Measurements from ENCODE around the gene TSHZ2. TPM values are rescaled to one million over a fixed set of nuclear protein-coding genes. Genes with fewer than 3 reads are reported as not detected.

TSHZ2 gene
- total RNA-seq, 1 experiment from 2014 or later, result 0.07 TPM

- no peak overlapping the region for H3K23ac ChIP-seq (ENCODE audit: insufficient read length, low read depth, low read length)
- no peak overlapping the region for H2BK5ac ChIP-seq (ENCODE audit: insufficient read length, low read length)
- no peak overlapping the region for H3K27ac Mint-ChIP-seq
- H3K79me2 ChIP-seq (ENCODE audit: insufficient read depth, low read length), result no peaks in the 10 kb centered on the region
- H3K4me1 Mint-ChIP-seq, result peaks cover 0 to 4% of the 10 kb centered on the region in 2 experiments; a peak in 2 of 4 replicates
- no peak overlapping the region for H3K56ac ChIP-seq (ENCODE audit: insufficient read length, low read depth, low read length)
- no peaks in the 10 kb centered on the region; the same call in 1 of the 2 replicates for H3K27me3 Mint-ChIP-seq (ENCODE audit: low read depth)
- H2BK12ac ChIP-seq (ENCODE audit: insufficient read length, low read depth, low read length), result no peak overlapping the region
- H3K4me1 ChIP-seq (ENCODE audit: insufficient read depth, low read length), result no peaks in the 10 kb centered on the region
- H3K9ac ChIP-seq (ENCODE audit: extremely low read depth, insufficient read length, low read length), result no peak overlapping the region
- H3K36me3 Mint-ChIP-seq (ENCODE audit: insufficient read depth in 1 of 3, low read depth in 3 of 3), result peaks cover 0 to 4% (median 3%) of the 10 kb centered on the region in 3 experiments; a peak in 2 of 7 replicates
- no peak overlapping the region for H4K91ac ChIP-seq (ENCODE audit: insufficient read length, low read depth, low read length)
- no peak overlapping the region for H4K8ac ChIP-seq (replicated peaks; ENCODE audit: insufficient read length, low read depth, low read length)
- no peak for TF ChIP-seq CTCF (conservative IDR thresholded peaks at IDR 0.05)
- H3K4ac ChIP-seq (ENCODE audit: low read depth, low read length), result no peak overlapping the region
- H3K18ac ChIP-seq (ENCODE audit: insufficient read length, low read depth, low read length), result no peak overlapping the region
- H2AK5ac ChIP-seq (ENCODE audit: insufficient read length, low read length), result no peak overlapping the region
- WGBS (ENCODE audit: extremely low coverage, insufficient read length, low lambda C conversion rate), result no CpG with 5 or more reads among the region's 5 CpGs
- no peak overlapping the region for H2BK120ac ChIP-seq (ENCODE audit: low read depth, low read length, poor library complexity, severe bottlenecking)
- no peaks in the 10 kb centered on the region for H4K20me1 ChIP-seq (ENCODE audit: control insufficient read depth, insufficient read depth, insufficient read length)
- H3K4me2 ChIP-seq (ENCODE audit: insufficient read depth, insufficient read length, low read length), result no peak overlapping the region
- H3K79me1 ChIP-seq (ENCODE audit: insufficient read depth, low read depth, low read length, poor library complexity, severe bottlenecking), result no peaks in the 10 kb centered on the region
- H3K23me2 ChIP-seq (ENCODE audit: insufficient read length, low read depth, low read length, poor library complexity, severe bottlenecking), result no peaks in the 10 kb centered on the region
- H4K5ac ChIP-seq (ENCODE audit: insufficient read length, low read depth, low read length), result no peak overlapping the region
- H2BK15ac ChIP-seq (ENCODE audit: low read depth, low read length), result no peak overlapping the region
- H3K27me3 ChIP-seq (ENCODE audit: insufficient read depth, low read length), result no peaks in the 10 kb centered on the region
- no peak overlapping the region for H2BK20ac ChIP-seq (ENCODE audit: low read depth, low read length, poor library complexity, severe bottlenecking)
- no peak overlapping the region for H2AFZ ChIP-seq (ENCODE audit: low read length)
- peaks cover 6 to 10% of the 10 kb centered on the region in 2 experiments; a peak in 2 of 5 replicates for H3K9me3 Mint-ChIP-seq
- no peak overlapping the region for H3K4me3 Mint-ChIP-seq
- no peaks in the 10 kb centered on the region for H3K9me3 ChIP-seq (ENCODE audit: control insufficient read depth, low read depth, low read length)
- no peak overlapping the region for H3K27ac ChIP-seq (ENCODE audit: insufficient read length, low read depth, low read length)
- no peak overlapping the region for H3K14ac ChIP-seq (ENCODE audit: insufficient read depth, low read length)
- H3T11ph ChIP-seq (ENCODE audit: low read length), result no peak overlapping the region
- DNase-seq, result no peak
These were observed 44.4 kb downstream of the TSHZ2 start for GRCh38 chr20:53016534-53017042.

Measured in H9 (cell line).